HG03175 (cell line): ENCODE data around the gene APLP1.
A peak's percentile ranks its signal among the peaks of the same experiment; 100 is the strongest.
"Not testable (repeated sequence)": the region's sequence is repeated elsewhere in the genome, so short reads cannot be mapped to it uniquely, and the experiment has no call there.

Source experiments
- ATAC-seq: cut with Tn5 transposase; IDR thresholded peaks from one replicate; pipeline ENCODE4 v1.9.1; 2021; ENCODE audit warnings: mild to moderate bottlenecking, moderate library complexity; ENCODE audit not compliant: unreplicated experiment

Gene APLP1

GRCh38 chr19:35882114-35882832 lies 13.9 kb downstream of the APLP1 start:
- ATAC-seq = no peak

DNA sequence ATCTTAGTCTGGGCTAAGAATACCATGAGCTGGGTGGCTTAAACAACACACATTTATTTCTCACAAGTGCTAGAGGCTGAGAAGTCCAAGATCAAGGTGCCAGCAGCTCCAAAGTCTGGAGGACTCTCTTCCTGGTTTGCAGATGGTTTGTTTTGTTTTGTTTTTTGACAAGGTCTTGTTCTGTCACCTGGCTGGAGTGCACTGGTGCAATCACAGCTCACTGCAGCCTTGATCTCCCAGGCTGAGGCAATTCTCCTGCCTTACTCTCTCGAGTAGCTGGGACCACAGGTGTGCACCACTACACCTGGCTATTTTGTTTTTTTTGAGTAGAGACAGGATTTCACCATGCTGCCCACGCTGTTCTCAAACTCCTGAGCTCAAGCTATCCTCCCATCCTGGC lies 15.5 kb downstream of the APLP1 start:
- no peak for ATAC-seq

GRCh38 chr19:35885225-35885738 lies 16.9 kb downstream of the APLP1 start:
- ATAC-seq = no peak

DNA sequence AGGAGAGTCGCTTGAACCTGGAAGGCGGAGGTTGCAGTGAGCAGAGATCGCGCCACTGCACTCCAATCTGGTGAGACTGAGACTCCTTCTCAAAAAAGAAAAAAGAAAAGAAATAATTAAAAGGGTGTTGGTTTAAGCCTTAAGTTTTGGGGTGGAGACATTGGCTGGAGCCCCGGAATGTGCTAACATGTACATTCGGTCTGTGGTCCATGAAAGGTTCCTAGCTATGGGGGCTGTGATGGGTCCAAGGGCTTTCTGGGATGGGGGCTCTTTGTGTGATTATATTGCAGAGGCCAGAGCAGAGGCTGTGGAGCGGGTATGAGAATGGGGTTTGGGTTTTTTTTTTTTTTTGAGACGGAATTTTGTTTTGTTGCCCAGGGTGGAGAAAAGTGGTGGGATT lies 17.5 kb downstream of the APLP1 start:
- no peak for ATAC-seq

GRCh38 chr19:35887197-35887596 lies 18.8 kb downstream of the APLP1 start:
- no peak for ATAC-seq

- ATAC-seq = no peak
Measured at GRCh38 chr19:35888398-35888797, 20.0 kb downstream of the APLP1 start.

- ATAC-seq = no peak
Measured at GRCh38 chr19:35889370-35890112, 21.2 kb downstream of the APLP1 start.

DNA sequence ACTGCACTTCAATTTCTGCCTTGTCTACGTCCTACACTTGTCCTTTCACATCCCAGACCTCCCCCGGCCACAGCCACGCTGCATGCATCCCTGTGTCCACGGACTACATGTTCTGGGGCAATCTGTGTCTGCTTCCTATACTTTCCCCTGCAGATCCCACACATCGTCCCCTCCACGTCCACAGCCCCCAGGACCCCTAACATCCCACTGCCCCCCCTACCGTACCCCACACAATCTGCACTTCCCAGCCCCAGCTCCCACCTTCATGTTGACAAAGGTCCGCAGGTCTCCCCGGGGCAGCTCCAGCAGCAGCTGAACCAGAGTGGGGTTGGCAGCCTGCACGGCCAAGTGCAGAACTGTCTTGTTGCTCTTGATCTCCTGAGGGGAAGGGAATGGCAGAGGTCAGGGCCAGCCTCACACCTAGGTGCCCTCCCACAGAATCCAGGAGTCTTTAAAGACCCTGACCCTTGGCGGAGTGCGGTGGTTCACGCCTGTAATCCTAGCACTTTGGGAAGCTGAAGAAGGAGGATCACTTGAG lies 21.8 kb downstream of the APLP1 start:
- ATAC-seq = no peak

DNA sequence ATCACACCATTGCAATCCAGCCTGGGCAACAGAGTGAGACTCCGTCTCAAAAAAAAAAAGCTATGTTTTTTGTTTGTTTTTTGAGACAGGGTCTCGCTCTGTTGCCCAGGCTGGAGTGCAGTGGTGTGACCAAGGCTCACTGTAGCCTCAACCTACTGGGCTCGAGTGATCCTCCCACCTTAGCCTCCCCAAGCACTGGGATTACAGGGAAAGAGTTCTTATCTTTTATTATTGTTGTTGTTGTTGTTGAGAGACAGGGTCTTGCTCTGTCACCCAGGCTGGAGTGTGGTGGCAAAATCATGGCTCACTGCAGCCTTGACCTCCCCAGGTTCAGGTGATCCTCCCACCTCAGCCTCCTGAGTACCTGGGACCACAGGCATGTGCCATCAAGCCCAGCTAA lies 23.4 kb downstream of the APLP1 start:
- ATAC-seq = not testable (repeated sequence)

GRCh38 chr19:35894342-35894741 lies 26.0 kb downstream of the APLP1 start:
- no peak for ATAC-seq

- ATAC-seq = no peak
Measured at GRCh38 chr19:35895911-35896642, 27.7 kb downstream of the APLP1 start.

DNA sequence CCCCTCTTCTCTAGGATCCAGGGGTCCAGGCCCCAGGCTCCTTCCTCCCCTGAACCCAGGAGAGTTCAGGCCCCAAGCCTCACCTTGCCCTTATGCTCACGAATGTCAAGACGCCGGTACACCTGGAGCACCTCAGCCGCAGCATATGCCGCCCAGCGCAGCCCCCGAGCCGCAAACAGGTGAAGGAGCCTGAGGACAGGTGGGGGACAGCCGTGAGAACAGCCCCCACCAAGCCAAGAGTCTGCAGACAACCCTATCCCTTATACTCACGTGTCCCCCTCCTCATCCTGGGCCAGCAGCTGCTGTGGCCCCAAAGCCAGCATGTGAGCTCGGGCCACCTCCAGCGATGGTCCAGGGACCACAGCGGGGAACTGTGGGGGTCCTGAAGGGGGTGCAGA lies 28.3 kb downstream of the APLP1 start:
- no peak for ATAC-seq

- no peak for ATAC-seq
Measured at GRCh38 chr19:35897706-35898451, 29.5 kb downstream of the APLP1 start.

GRCh38 chr19:35898499-35898809 lies 30.1 kb downstream of the APLP1 start:
- no peak for ATAC-seq

- peak; percentile 43 for ATAC-seq
Measured at GRCh38 chr19:35899547-35900214, 31.3 kb downstream of the APLP1 start.

- no peak for ATAC-seq
Measured at GRCh38 chr19:35901055-35901644, 32.8 kb downstream of the APLP1 start.

DNA sequence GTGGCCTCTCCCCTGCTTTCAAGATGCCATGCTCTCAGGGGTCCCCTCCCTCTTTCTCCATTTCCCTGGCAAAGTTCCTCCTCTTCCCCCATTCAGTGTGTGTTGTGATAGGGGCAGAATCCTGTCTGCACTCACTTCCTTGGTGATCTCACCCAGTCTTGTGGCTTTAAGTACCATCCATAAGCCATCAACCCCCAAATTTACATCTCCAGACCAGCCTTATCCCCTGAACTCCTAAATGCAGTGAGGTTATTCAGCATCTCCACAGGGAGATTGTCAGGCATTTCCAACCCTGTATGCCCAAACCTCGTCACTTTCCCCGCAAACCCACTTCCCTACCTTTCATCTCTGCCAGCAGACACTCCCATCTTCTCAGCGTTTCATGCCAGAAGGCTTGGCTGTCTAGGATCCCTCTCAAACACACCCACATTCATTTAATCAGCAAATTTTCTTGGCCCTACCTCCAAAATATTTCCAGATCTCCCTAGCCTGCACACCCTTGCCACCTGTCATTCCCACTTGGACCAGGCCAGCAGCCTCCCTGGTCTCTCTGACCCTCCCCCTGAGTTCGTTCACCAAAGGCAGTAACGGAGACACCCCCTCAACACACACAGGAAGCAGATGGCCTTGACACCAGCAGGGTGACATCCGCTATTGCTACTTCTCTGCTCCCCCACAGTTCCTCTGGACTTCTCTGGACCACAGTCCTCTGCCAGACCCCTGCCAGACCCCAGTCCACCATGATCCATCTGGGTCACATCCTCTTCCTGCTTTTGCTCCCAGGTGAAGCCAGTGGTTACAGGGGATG lies 33.7 kb downstream of the APLP1 start, which contains the start of gene HCST:
HCST (plus strand) TSS at position 676 of the 808 bp plus-strand sequence; CDS start at position 741, 65 bp downstream.
- ATAC-seq = no peak

- no peak for ATAC-seq
Measured at GRCh38 chr19:35902870-35903475, 34.6 kb downstream of the APLP1 start.
